Endodermal cell (in vitro differentiated cells): ENCODE data around the gene ZMYM1. TPM values are rescaled to one million over a fixed set of nuclear protein-coding genes. Genes with fewer than 3 reads are reported as not detected.

Experiments
- DNase-seq: peaks from one replicate; pipeline ENCODE4 v3.0.0-alpha.2; 2017
- H3K27ac ChIP-seq: 2 replicates; pipeline ENCODE4 v1.5.1; 2013; ENCODE audit warnings: mild to moderate bottlenecking, low read depth, low read length, moderate library complexity
- H3K27me3 ChIP-seq: 2 replicates; pipeline ENCODE4 v1.6.1; 2013; ENCODE audit warnings: mild to moderate bottlenecking, low read length, moderate library complexity; ENCODE audit not compliant: insufficient read depth, control insufficient read depth, poor library complexity, severe bottlenecking
- H3K36me3 ChIP-seq: 2 replicates; pipeline ENCODE4 v1.7.0; 2013; ENCODE audit warnings: mild to moderate bottlenecking, low read length, moderate library complexity; ENCODE audit not compliant: control insufficient read depth, insufficient read depth
- H3K4me1 ChIP-seq: one replicate; pipeline ENCODE4 v1.7.0; 2013; ENCODE audit warnings: low read length; ENCODE audit not compliant: control insufficient read depth, insufficient read depth
- H3K4me3 ChIP-seq: 2 replicates; pipeline ENCODE4 v1.5.1; 2013; ENCODE audit warnings: mild to moderate bottlenecking, low read length, moderate library complexity
- H3K9ac ChIP-seq: 2 replicates; pipeline ENCODE4 v1.6.1; 2013; ENCODE audit warnings: mild to moderate bottlenecking, low read length, moderate library complexity; ENCODE audit not compliant: poor library complexity, severe bottlenecking; ENCODE audit errors: extremely low read depth
- H3K9me3 ChIP-seq: 2 replicates; pipeline ENCODE4 v1.6.1; 2013; ENCODE audit warnings: mild to moderate bottlenecking, low read length, moderate library complexity; ENCODE audit not compliant: control insufficient read depth
- H3K27ac Mint-ChIP-seq: 2 replicates; pipeline ENCODE4 v1.8.0; 2020; ENCODE audit warnings: mixed read lengths
- H3K27me3 Mint-ChIP-seq: 2 replicates; pipeline ENCODE4 v1.8.0; 2021; ENCODE audit warnings: mild to moderate bottlenecking, mixed read lengths; ENCODE audit not compliant: insufficient read depth
- H3K36me3 Mint-ChIP-seq: 2 replicates; pipeline ENCODE4 v1.8.0; 2020; ENCODE audit warnings: low read depth, mixed read lengths
- H3K4me1 Mint-ChIP-seq: 2 replicates; pipeline ENCODE4 v1.8.0; 2020; ENCODE audit warnings: mixed read lengths
- H3K4me3 Mint-ChIP-seq: 2 replicates; pipeline ENCODE4 v1.8.0; 2020; ENCODE audit warnings: mild to moderate bottlenecking, moderate library complexity, mixed read lengths
- H3K9me3 Mint-ChIP-seq: 2 replicates; pipeline ENCODE4 v1.8.0; 2020; ENCODE audit warnings: mild to moderate bottlenecking, mixed read lengths
- WGBS, 2 experiments: methylation state at CpG; one replicate each; pipeline versions ENCODE4 v1.1.5 to v1.1.7; 2013; ENCODE audit warnings: missing lambda C conversion rate in 2 of 2, mixed read lengths in 1 of 2; ENCODE audit not compliant: insufficient coverage in 1 of 2, insufficient read length in 1 of 2; 5-methylcytosine and 5-hydroxymethylcytosine counted together
- total RNA-seq, 2 donors: library from RNA; stranded (reverse); fragmentation: NEBNext Ultra II Directional in 1 of 2; extraction: Animal tissue kit (Norgen Biotek cat#: 25700) in 1 of 2; gene quantifications; 2 replicates in 1 of 2; 3 replicates in 1 of 2; pipeline ENCODE4 v1.2.1, GENCODE V29; 2021
- TF ChIP-seq, protein P1 (sequence below): fragments of 200-600 bp; sonication (generic); conservative IDR thresholded peaks from 2 replicates; pipeline ENCODE4 v1.5.0; 2021; ENCODE audit warnings: antibody characterized with exemption, mild to moderate bottlenecking

ZMYM1 gene
- total RNA-seq, 2 donors from 2014 or later = 43.1 to 58.5 TPM

GRCh38 chr1:35058988-35059387, 20.2 kb upstream of the ZMYM1 start:
- H3K36me3 ChIP-seq = no peaks in the 10 kb centered on the region
- peaks cover 30% of the 10 kb centered on the region for H3K9me3 Mint-ChIP-seq
- TF ChIP-seq, protein P1, sequence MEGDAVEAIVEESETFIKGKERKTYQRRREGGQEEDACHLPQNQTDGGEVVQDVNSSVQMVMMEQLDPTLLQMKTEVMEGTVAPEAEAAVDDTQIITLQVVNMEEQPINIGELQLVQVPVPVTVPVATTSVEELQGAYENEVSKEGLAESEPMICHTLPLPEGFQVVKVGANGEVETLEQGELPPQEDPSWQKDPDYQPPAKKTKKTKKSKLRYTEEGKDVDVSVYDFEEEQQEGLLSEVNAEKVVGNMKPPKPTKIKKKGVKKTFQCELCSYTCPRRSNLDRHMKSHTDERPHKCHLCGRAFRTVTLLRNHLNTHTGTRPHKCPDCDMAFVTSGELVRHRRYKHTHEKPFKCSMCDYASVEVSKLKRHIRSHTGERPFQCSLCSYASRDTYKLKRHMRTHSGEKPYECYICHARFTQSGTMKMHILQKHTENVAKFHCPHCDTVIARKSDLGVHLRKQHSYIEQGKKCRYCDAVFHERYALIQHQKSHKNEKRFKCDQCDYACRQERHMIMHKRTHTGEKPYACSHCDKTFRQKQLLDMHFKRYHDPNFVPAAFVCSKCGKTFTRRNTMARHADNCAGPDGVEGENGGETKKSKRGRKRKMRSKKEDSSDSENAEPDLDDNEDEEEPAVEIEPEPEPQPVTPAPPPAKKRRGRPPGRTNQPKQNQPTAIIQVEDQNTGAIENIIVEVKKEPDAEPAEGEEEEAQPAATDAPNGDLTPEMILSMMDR = no peak
- no peaks in the 10 kb centered on the region for H3K9me3 ChIP-seq
- H3K4me3 ChIP-seq = no peak overlapping the region
- WGBS, 2 experiments = 85 to 86% methylated on average over 1 to 2 of the region's 2 CpGs
- no peak for DNase-seq
- H3K27ac Mint-ChIP-seq = no peak overlapping the region
- H3K4me3 Mint-ChIP-seq = no peak overlapping the region
- H3K36me3 Mint-ChIP-seq = no peaks in the 10 kb centered on the region
- H3K27me3 ChIP-seq = no peaks in the 10 kb centered on the region
- H3K4me1 Mint-ChIP-seq = no peaks in the 10 kb centered on the region
- H3K4me1 ChIP-seq = no peaks in the 10 kb centered on the region
- no peak overlapping the region for H3K9ac ChIP-seq
- no peak overlapping the region for H3K27ac ChIP-seq
- peaks cover 16% of the 10 kb centered on the region for H3K27me3 Mint-ChIP-seq

GRCh38 chr1:35062518-35063196, 16.5 kb upstream of the ZMYM1 start:
- Histone ChIP-seq H3K9me3 (no peaks in the 10 kb centered on the region), H3K27ac (no peak overlapping the region), H3K4me3 (no peak overlapping the region), H3K9ac (no peak overlapping the region), H3K36me3 (no peaks in the 10 kb centered on the region), H3K4me1 (no peaks in the 10 kb centered on the region), H3K27me3 (no peaks in the 10 kb centered on the region)
- H3K27me3 Mint-ChIP-seq = peaks cover 4% of the 10 kb centered on the region
- peaks cover 17% of the 10 kb centered on the region for H3K9me3 Mint-ChIP-seq
- 88 to 100% methylated on average over 1 to 4 of the region's 4 CpGs for WGBS, 2 experiments
- H3K36me3 Mint-ChIP-seq = no peaks in the 10 kb centered on the region
- TF ChIP-seq, protein P1 = no peak
- no peak overlapping the region for H3K4me3 Mint-ChIP-seq
- no peaks in the 10 kb centered on the region for H3K4me1 Mint-ChIP-seq
- H3K27ac Mint-ChIP-seq = no peak overlapping the region
- no peak for DNase-seq

- DNase-seq = no peak
- H3K9ac ChIP-seq = no peak overlapping the region
- H3K27ac ChIP-seq = no peak overlapping the region
- no peak overlapping the region for H3K4me3 Mint-ChIP-seq
- no peaks in the 10 kb centered on the region for H3K4me1 Mint-ChIP-seq
- no peaks in the 10 kb centered on the region for H3K36me3 Mint-ChIP-seq
- H3K27me3 Mint-ChIP-seq = peaks cover 1% of the 10 kb centered on the region
- no peaks in the 10 kb centered on the region for H3K27me3 ChIP-seq
- H3K27ac Mint-ChIP-seq = no peak overlapping the region
- H3K4me3 ChIP-seq = no peak overlapping the region
- 100% methylated on average over 2 of the region's 2 CpGs; no CpG with 5 or more reads in 1 of the 2 experiments for WGBS, 2 experiments
- H3K9me3 ChIP-seq = no peaks in the 10 kb centered on the region
- H3K9me3 Mint-ChIP-seq = peaks cover 2% of the 10 kb centered on the region
- no peaks in the 10 kb centered on the region for H3K4me1 ChIP-seq
- H3K36me3 ChIP-seq = no peaks in the 10 kb centered on the region
- TF ChIP-seq, protein P1 = no peak
Observed at GRCh38 chr1:35064265-35064664, 14.9 kb upstream of the ZMYM1 start.
